Activated CD4-positive, CD25-positive, alpha-beta regulatory T cell treated with anti-CD3 and anti-CD28 coated beads, Interleukin-2, amount 50 U/mL, for 24 hours (primary cell): ENCODE measurements around the gene SPAAR.

Source experiments
- ATAC-seq, 2 donors: fragments of 150-1000 bp; cut with Tn5 transposase; one replicate each; pipeline ENCODE4 v1.10.0; 2021; ENCODE audit warnings: mild to moderate bottlenecking in 1 of 2, moderate library complexity in 1 of 2

The SPAAR gene

DNA sequence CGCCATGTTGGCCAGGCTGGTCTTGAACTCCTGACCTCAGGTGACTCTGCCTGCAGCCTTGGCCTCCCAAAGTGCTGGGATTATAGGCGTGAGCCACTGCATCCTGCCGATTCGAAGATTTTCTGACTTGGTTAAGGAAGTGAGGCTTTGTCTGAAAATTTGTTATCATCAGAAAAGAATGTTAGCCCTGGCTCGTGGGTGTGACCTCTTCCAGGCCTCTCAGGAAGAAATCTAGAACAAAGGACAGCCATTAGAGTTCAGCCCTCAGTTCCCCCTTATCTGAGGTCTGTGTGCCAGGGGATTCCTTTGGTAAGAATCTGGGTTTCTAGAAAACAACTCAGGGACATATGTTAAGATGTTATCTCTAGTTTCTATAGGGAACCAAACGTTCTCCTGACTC, 42.4 kb downstream of the SPAAR start:
- ATAC-seq: no peak

DNA sequence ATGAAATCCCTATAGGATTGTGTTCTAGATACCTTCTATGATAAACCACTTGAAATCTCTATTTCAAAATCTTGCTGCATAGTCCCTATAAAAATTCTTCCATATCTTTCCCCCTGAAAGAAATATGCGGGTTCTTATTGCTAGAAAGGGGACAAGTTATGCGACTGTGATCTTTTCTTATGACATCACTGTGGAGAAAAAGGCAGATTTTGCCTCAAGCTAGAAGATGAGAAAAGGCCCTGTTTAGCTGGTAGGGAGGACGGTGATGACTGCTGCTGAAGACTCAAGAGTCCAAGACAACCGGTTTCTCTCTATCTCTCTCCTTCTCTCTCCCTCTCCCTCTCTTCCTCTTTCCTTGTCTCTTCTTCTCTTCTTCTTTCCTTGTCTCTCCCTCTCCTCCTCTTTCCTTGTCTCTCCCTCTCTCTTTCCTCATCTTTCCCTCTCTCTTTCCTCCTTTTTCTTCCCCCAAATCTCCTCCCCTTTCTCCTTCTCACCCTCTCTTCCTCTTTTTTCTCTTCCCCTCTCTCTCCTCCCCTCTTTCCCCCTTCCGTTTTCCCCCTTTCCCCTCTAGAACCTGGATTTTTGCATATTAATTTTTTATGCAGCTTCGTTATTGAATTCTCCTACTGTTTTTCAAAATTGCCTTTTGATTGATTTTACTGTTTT, 43.4 kb downstream of the SPAAR start:
- ATAC-seq: no peak

DNA sequence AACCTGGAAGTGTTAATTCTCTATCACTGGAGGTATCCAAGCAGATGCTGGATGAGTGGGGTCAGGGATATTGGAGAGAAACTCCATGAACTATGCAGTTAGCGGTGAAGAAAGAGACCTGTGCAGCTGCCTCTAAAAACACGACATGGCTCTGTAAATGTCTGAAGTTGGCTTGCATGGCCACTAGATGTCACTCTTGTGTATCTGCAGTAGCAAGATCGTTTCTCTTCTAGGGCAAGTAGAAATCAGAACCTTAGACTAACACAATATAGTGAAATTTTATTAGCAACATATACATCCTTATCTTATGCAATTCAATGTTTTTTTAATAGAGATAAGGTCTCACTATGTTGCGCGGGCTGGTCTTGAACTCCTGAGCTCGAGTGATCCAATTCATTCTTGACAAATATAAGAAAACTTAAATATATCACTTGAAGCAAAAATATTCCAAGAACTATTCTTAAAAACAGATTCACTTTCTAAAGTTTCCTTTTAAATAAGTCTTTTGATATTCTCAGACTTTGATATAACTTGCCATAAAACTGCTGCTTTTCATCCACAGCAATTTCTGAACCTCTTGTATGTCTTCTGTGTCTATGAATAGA, 45.8 kb downstream of the SPAAR start:
- ATAC-seq: peak; percentile 61 to 64

GRCh38 chr9:35956651-35957050, 47.4 kb downstream of the SPAAR start:
- ATAC-seq: no peak

DNA sequence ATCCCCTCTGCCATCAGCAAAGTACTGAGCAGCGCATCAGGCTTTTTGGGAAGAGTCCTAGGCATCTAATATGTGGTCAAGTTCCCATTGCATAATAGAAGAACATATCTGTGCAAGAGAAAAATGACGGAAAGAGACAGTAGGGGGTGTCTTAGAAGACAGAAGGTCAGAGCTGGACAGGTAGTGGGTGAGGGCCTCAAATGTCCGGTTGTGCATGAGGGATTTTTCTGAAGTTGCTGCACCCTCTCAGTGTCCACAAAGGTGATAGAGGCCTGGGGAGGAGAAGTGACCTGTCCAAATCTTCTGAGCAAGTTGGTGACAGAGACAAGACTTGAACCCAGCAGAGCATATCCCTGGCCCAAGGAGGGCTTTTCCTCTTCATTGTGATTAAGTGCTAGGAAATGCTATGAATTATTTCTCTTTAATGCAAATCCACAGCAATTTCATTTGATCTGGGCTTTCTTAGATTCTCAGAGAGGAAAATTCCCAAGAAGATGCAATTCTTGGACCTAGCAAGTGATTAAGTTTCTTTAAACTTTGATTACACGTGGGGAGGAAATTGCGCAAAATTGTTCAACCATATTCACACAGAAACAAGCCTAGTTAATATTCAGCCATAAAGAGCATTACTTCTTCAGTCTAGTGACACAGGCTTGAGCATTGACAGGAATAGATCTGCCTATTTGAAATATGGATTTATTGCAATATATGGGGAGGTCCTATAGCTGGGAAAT, 49.0 kb downstream of the SPAAR start, which contains the start of gene OR2S2:
Gene OR2S2 (minus strand): TSS at position 51 of the 734 bp plus-strand sequence. CDS start 56 bp downstream, outside the sequence.
- ATAC-seq: no peak

DNA sequence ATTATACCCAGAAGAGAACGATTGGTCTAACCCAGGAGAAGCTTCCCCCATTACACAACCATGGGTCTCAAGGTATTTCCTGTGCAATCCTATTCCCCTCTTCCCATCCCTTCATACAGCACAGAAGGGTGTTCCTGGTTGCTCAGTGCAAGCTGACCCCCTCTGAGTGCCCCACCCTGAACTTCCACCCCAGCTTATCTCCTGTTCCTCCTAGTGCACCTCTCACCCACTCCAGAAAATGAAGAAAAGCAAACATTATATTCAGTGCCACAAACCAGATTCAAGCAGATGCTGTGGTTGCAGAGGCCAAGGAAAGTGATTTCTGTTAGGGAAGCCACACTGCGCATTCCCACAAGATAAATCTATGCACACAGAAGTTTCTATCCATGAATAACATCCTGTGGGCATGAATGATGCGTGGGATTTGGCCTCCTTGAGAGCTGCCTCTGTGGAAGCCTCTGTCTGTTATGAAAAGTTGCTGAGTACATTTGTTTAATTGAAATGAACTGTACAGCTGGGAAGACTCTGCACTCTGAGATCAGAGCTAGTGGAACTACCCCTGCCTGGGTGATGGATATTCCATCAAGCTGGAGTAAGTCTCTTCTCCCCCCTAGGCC, 50.9 kb downstream of the SPAAR start:
- no peak for ATAC-seq
